Neural cell (in vitro differentiated cells): Measurements from ENCODE around the gene SNAPC2. TPM values are rescaled to one million over a fixed set of nuclear protein-coding genes. Genes with fewer than 3 reads are reported as not detected.

ENCODE experiments used
- H2AFZ ChIP-seq: fragments of 200-600, 300-800 bp; sonication (generic), shearing (Covaris generic); 2 replicates; pipeline ENCODE4 v1.6.0; 2014; ENCODE audit warnings: low read depth, mild to moderate bottlenecking, antibody characterized with exemption, low read length, moderate library complexity
- H3F3A ChIP-seq: fragments of 200-600 bp; shearing (Covaris generic); 2 replicates; pipeline ENCODE4 v1.6.1; 2016; ENCODE audit warnings: mild to moderate bottlenecking, moderate library complexity, mixed read lengths, antibody characterized with exemption, low read length; ENCODE audit not compliant: insufficient read depth, poor library complexity, severe bottlenecking
- H3K27ac ChIP-seq: fragments of 200-600, 300-800 bp; sonication (generic), shearing (Covaris generic); 2 replicates; pipeline ENCODE4 v1.5.1; 2014; ENCODE audit warnings: mild to moderate bottlenecking, low read length, moderate library complexity
- H3K27me3 ChIP-seq: fragments of 300-800, 200-600 bp; sonication (generic), shearing (Covaris generic); 2 replicates; pipeline ENCODE4 v1.6.0; 2014; ENCODE audit warnings: mild to moderate bottlenecking, low read depth, low read length, moderate library complexity; ENCODE audit not compliant: insufficient read depth
- H3K36me3 ChIP-seq: fragments of 300-800, 200-600 bp; sonication (generic), shearing (Covaris generic); 2 replicates; pipeline ENCODE4 v1.5.1; 2014; ENCODE audit warnings: mild to moderate bottlenecking, antibody characterized with exemption, low read length, moderate library complexity; ENCODE audit not compliant: insufficient read depth
- H3K4me2 ChIP-seq: fragments of 300-800, 200-600 bp; sonication (generic), shearing (Covaris generic); 2 replicates; pipeline ENCODE4 v1.6.0; 2014; ENCODE audit warnings: mild to moderate bottlenecking, low read length
- H3K4me3 ChIP-seq: fragments of 300-800, 200-600 bp; sonication (generic), shearing (Covaris generic); 2 replicates; pipeline ENCODE4 v1.5.1; 2014; ENCODE audit warnings: mild to moderate bottlenecking, low read length, moderate library complexity
- H3K79me2 ChIP-seq: fragments of 200-600 bp; shearing (Covaris generic); replicated peaks from 2 replicates; pipeline ENCODE4 v1.6.0; 2014; ENCODE audit warnings: mild to moderate bottlenecking, low read length, moderate library complexity; ENCODE audit not compliant: insufficient read depth
- H3K9ac ChIP-seq: fragments of 300-800, 200-600 bp; sonication (generic), shearing (Covaris generic); 2 replicates; pipeline ENCODE4 v1.6.1; 2016; ENCODE audit warnings: mild to moderate bottlenecking, low read length, mixed read lengths
- H3K9me2 ChIP-seq: fragments of 200-600 bp; shearing (Covaris generic); 2 replicates; pipeline ENCODE4 v1.6.1; 2016; ENCODE audit warnings: mild to moderate bottlenecking, low read length, mixed read lengths; ENCODE audit not compliant: insufficient read depth
- H3K9me3 ChIP-seq: fragments of 200-600, 300-800 bp; sonication (generic), shearing (Covaris generic); 2 replicates; pipeline ENCODE4 v1.6.1; 2016; ENCODE audit warnings: mild to moderate bottlenecking, mixed run types, low read length, moderate library complexity, mixed read lengths
- H4K20me1 ChIP-seq: fragments of 200-600 bp; shearing (Covaris generic); 2 replicates; pipeline ENCODE4 v1.6.1; 2016; ENCODE audit warnings: mild to moderate bottlenecking, mixed run types; ENCODE audit not compliant: insufficient read depth
- EP300 ChIP-seq: fragments of 450-650 bp; conservative IDR thresholded peaks from 2 replicates; pipeline ENCODE4 v1.6.1; 2014; ENCODE audit warnings: antibody characterized with exemption, mild to moderate bottlenecking, moderate library complexity; ENCODE audit not compliant: poor library complexity, severe bottlenecking
- EZH2 ChIP-seq: fragments of 200-600, 300-800 bp; shearing (Covaris generic), sonication (generic); IDR thresholded peaks from 2 replicates; pipeline ENCODE4 v1.6.1; 2014; ENCODE audit warnings: antibody characterized with exemption, low read length, borderline replicate concordance, mild to moderate bottlenecking; ENCODE audit not compliant: insufficient read depth, poor library complexity, severe bottlenecking
- MXI1 ChIP-seq: fragments of 450-650 bp; conservative IDR thresholded peaks from 2 replicates; pipeline ENCODE4 v1.6.1; 2014; ENCODE audit warnings: antibody characterized with exemption, mild to moderate bottlenecking; ENCODE audit not compliant: poor library complexity, severe bottlenecking
- POLR2AphosphoS5 ChIP-seq: IDR thresholded peaks from 2 replicates; pipeline ENCODE4 v1.6.1; 2012
- RAD21 ChIP-seq: fragments of 450-650 bp; conservative IDR thresholded peaks from 2 replicates; pipeline ENCODE4 v1.6.1; 2014; ENCODE audit warnings: antibody characterized with exemption, mild to moderate bottlenecking, moderate library complexity
- SMC3 ChIP-seq: fragments of 450-650 bp; conservative IDR thresholded peaks from 2 replicates; pipeline ENCODE4 v1.6.1; 2014; ENCODE audit warnings: antibody characterized with exemption, mild to moderate bottlenecking, moderate library complexity; ENCODE audit not compliant: poor library complexity
- TAF1 ChIP-seq: IDR thresholded peaks from 2 replicates; pipeline ENCODE4 v1.6.1; 2012; ENCODE audit warnings: low read depth
- polyA plus RNA-seq: library from polyadenylated mRNA; depleted of rRNA; stranded (reverse); fragments of >200 nt; gene quantifications from 2 replicates; pipeline ENCODE4 v1.2.3, GENCODE V29; 2014
- TF ChIP-seq, protein P1 (sequence below): IDR thresholded peaks from 2 replicates; pipeline ENCODE4 v1.6.1; 2012; ENCODE audit warnings: borderline replicate concordance
- TF ChIP-seq, protein P2 (sequence below): fragments of 450-650 bp; IDR thresholded peaks from 2 replicates; pipeline ENCODE4 v1.5.1; 2014; ENCODE audit warnings: antibody characterized with exemption, mild to moderate bottlenecking, moderate library complexity; ENCODE audit not compliant: poor library complexity, severe bottlenecking

SNAPC2 gene
- polyA plus RNA-seq, 1 donor from 2014 or later, result 12.8 TPM

DNA sequence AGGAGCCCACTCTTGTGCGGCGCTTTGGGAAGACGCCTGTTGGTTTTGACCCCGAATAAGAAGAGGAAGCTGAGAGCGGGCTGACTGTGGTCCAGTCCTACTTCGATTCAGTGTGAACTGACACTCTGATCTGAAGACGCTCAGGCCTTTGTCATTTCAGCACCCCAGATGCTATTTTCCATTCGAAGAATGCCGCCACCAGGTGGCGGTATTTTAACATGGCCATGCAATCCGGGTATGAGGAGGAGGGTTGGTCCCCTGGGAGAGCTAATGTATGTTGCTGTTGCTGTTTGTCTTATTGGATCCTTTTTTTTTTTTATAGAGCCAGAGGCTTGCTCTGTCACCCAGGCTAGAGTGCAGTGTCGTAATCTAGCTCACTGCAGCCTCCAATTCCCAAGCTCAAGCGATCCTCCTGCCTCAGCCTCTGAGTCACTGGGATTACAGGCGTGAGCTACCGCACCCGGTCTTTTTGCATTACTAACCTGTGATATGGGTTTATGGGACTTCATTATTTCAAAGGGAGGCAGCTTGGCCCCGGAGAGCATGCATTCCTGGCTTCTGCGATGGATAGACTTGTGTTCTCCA is 24.1 kb downstream of the SNAPC2 start:
- peaks cover 4% of the 10 kb centered on the region for H3F3A ChIP-seq
- H3K79me2 ChIP-seq, result peaks cover 13% of the 10 kb centered on the region
- peak overlapping the region; percentile 86 for H3K4me3 ChIP-seq
- TF ChIP-seq, protein P1, sequence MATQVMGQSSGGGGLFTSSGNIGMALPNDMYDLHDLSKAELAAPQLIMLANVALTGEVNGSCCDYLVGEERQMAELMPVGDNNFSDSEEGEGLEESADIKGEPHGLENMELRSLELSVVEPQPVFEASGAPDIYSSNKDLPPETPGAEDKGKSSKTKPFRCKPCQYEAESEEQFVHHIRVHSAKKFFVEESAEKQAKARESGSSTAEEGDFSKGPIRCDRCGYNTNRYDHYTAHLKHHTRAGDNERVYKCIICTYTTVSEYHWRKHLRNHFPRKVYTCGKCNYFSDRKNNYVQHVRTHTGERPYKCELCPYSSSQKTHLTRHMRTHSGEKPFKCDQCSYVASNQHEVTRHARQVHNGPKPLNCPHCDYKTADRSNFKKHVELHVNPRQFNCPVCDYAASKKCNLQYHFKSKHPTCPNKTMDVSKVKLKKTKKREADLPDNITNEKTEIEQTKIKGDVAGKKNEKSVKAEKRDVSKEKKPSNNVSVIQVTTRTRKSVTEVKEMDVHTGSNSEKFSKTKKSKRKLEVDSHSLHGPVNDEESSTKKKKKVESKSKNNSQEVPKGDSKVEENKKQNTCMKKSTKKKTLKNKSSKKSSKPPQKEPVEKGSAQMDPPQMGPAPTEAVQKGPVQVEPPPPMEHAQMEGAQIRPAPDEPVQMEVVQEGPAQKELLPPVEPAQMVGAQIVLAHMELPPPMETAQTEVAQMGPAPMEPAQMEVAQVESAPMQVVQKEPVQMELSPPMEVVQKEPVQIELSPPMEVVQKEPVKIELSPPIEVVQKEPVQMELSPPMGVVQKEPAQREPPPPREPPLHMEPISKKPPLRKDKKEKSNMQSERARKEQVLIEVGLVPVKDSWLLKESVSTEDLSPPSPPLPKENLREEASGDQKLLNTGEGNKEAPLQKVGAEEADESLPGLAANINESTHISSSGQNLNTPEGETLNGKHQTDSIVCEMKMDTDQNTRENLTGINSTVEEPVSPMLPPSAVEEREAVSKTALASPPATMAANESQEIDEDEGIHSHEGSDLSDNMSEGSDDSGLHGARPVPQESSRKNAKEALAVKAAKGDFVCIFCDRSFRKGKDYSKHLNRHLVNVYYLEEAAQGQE, result no peak
- TF ChIP-seq SMC3 (peak; percentile 95), RAD21 (peak; percentile 78), POLR2AphosphoS5 (no peak), MXI1 (peak; percentile 84), EZH2 (no peak)
- TF ChIP-seq, protein P2, sequence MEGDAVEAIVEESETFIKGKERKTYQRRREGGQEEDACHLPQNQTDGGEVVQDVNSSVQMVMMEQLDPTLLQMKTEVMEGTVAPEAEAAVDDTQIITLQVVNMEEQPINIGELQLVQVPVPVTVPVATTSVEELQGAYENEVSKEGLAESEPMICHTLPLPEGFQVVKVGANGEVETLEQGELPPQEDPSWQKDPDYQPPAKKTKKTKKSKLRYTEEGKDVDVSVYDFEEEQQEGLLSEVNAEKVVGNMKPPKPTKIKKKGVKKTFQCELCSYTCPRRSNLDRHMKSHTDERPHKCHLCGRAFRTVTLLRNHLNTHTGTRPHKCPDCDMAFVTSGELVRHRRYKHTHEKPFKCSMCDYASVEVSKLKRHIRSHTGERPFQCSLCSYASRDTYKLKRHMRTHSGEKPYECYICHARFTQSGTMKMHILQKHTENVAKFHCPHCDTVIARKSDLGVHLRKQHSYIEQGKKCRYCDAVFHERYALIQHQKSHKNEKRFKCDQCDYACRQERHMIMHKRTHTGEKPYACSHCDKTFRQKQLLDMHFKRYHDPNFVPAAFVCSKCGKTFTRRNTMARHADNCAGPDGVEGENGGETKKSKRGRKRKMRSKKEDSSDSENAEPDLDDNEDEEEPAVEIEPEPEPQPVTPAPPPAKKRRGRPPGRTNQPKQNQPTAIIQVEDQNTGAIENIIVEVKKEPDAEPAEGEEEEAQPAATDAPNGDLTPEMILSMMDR, result peak; percentile 98
- H3K4me2 ChIP-seq, result peak overlapping the region; percentile 71
- no peaks in the 10 kb centered on the region for H3K9me2 ChIP-seq
- peak overlapping the region; percentile 91 for H3K27ac ChIP-seq
- peak overlapping the region; percentile 94 for H3K9ac ChIP-seq
- H3K27me3 ChIP-seq, result no peaks in the 10 kb centered on the region
- H3K9me3 ChIP-seq, result no peaks in the 10 kb centered on the region
- no peaks in the 10 kb centered on the region for H4K20me1 ChIP-seq
- peak overlapping the region; percentile 49 for H2AFZ ChIP-seq
- no peaks in the 10 kb centered on the region for H3K36me3 ChIP-seq

DNA sequence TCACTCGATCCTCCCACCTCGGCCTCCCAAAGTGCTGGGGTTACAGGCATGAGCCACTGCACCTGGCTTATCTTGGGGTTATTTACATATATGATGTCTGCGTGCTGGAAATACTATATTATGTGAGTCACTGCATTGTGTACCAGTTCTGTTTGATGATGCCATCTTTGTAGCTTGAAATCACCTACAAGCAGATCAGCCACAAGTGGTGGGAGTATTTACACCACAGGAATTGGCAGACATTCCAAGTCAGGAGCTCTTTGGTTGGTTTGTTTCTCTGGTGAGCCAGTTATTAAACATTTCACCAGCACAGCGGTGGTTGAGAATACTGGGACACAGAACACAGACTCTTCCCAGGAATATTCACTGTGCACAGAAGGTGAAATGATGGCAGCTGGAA is 27.8 kb downstream of the SNAPC2 start:
- peaks cover 1% of the 10 kb centered on the region for H3K79me2 ChIP-seq
- no peaks in the 10 kb centered on the region for H3K9me3 ChIP-seq
- no peaks in the 10 kb centered on the region for H3K36me3 ChIP-seq
- no peaks in the 10 kb centered on the region for H4K20me1 ChIP-seq
- no peak overlapping the region for H2AFZ ChIP-seq
- TF ChIP-seq EP300 (no peak), SMC3 (no peak), EZH2 (no peak), TAF1 (no peak), POLR2AphosphoS5 (no peak), RAD21 (no peak), MXI1 (no peak)
- TF ChIP-seq, protein P1, result no peak
- TF ChIP-seq, protein P2, result no peak
- no peaks in the 10 kb centered on the region for H3K9me2 ChIP-seq
- no peak overlapping the region for H3K4me2 ChIP-seq
- no peak overlapping the region for H3K27ac ChIP-seq
- no peaks in the 10 kb centered on the region for H3K27me3 ChIP-seq
- no peak overlapping the region for H3K9ac ChIP-seq
- H3K4me3 ChIP-seq, result no peak overlapping the region
- peaks cover 4% of the 10 kb centered on the region for H3F3A ChIP-seq
